T-helper 1 cell treated with Interleukin-12 subunit alpha and Interleukin-12 subunit beta and Interleukin-4 antibody, amounts not matched to agents 30 ng/mL and 1 ng/mL, for 36 hours (primary cell): Measurements from ENCODE around the gene ZNF415. TPM values are rescaled to one million over a fixed set of nuclear protein-coding genes. Genes with fewer than 3 reads are reported as not detected.
"Not testable (repeated sequence)": the region's sequence is repeated elsewhere in the genome, so short reads cannot be mapped to it uniquely, and the experiment has no call there.

Experiments
- intact Hi-C: fragments of 100-400 bp; cut with micrococcal nuclease; formaldehyde crosslinking; loops from one replicate; pipeline ENCODE4 v1.15.1; 2024
- total RNA-seq: library from RNA; stranded (reverse); gene quantifications from 2 replicates; pipeline ENCODE4 v1.2.3, GENCODE V29; 2022

ZNF415 gene
- total RNA-seq, 1 donor from 2014 or later = 1.0 TPM

GRCh38 chr19:53103234-53104203 is 29.2 kb downstream of the ZNF415 start, which contains the start of gene ZNF160:
Gene ZNF160, minus strand, starts transcription at chr19:53103422. Its CDS starts 17,146 bp downstream, at chr19:53086276.
- intact Hi-C loops = loop anchor here (1.0 to 5.0 kb wide), 30 partner anchors 56 to 1097 kb away; partner anchors contain the start of genes TSEN34, ZNF320, ZNF347 and ZNF468

GRCh38 chr19:53102756-53103233 is 29.9 kb downstream of the ZNF415 start:
- intact Hi-C loops = loop anchor here (1.0 to 5.0 kb wide), 30 partner anchors 57 to 1096 kb away; partner anchors contain the start of genes TSEN34, ZNF320, ZNF347 and ZNF468

GRCh38 chr19:53102206-53102755 is 30.4 kb downstream of the ZNF415 start:
- intact Hi-C loops = loop anchor here (2.0 to 5.0 kb wide), 7 partner anchors 179 to 1095 kb away; partner anchors contain the start of genes TSEN34, ZNF468, ZNF813 and ZNF888

- intact Hi-C loops = loop anchor here (5.0 kb wide), 1 partner anchor 1091 kb away; the partner anchor contains the start of gene TSEN34
Observed at GRCh38 chr19:53101518-53101917, 31.2 kb downstream of the ZNF415 start.

GRCh38 chr19:53098570-53098969 is 34.1 kb downstream of the ZNF415 start:
- intact Hi-C loops = not testable (repeated sequence)

- intact Hi-C loops = not testable (repeated sequence)
Observed at GRCh38 chr19:53096982-53097690, 35.6 kb downstream of the ZNF415 start.

GRCh38 chr19:53096579-53096978 is 36.1 kb downstream of the ZNF415 start:
- intact Hi-C loops = not testable (repeated sequence)

- intact Hi-C loops = no loop called here
Observed at GRCh38 chr19:53094754-53095575, 37.7 kb downstream of the ZNF415 start.

- intact Hi-C loops = no loop called here
Observed at GRCh38 chr19:53092723-53093122, 40.0 kb downstream of the ZNF415 start.

GRCh38 chr19:53091413-53092254 is 41.1 kb downstream of the ZNF415 start:
- intact Hi-C loops = no loop called here

- intact Hi-C loops = no loop called here
Observed at GRCh38 chr19:53088091-53088490, 44.6 kb downstream of the ZNF415 start.

- intact Hi-C loops = no loop called here
Observed at GRCh38 chr19:53086949-53087348, 45.8 kb downstream of the ZNF415 start.

GRCh38 chr19:53085496-53085895 is 47.2 kb downstream of the ZNF415 start:
- intact Hi-C loops = no loop called here

- intact Hi-C loops = no loop called here
Observed at GRCh38 chr19:53082929-53083328, 49.8 kb downstream of the ZNF415 start.

GRCh38 chr19:53079313-53079924 is 53.3 kb downstream of the ZNF415 start:
- intact Hi-C loops = no loop called here

- intact Hi-C loops = no loop called here
Observed at GRCh38 chr19:53078668-53079067, 54.0 kb downstream of the ZNF415 start.

- intact Hi-C loops = no loop called here
Observed at GRCh38 chr19:53076984-53077383, 55.7 kb downstream of the ZNF415 start.

- intact Hi-C loops = no loop called here
Observed at GRCh38 chr19:53068834-53069233, 63.9 kb downstream of the ZNF415 start.

- intact Hi-C loops = no loop called here
Observed at GRCh38 chr19:53068199-53068598, 64.5 kb downstream of the ZNF415 start.
